Raji (cell line): Measurements from ENCODE around the gene IL27RA.

Experiments used
- POLR2A ChIP-seq: IDR thresholded peaks from 2 replicates; pipeline ENCODE4 v1.6.1; 2011; ENCODE audit warnings: low read depth, low read length, control low read depth; ENCODE audit not compliant: insufficient read depth

IL27RA gene

GRCh38 chr19:14101003-14101545 lies 69.5 kb downstream of the IL27RA start:
- TF ChIP-seq POLR2A, result no peak

DNA sequence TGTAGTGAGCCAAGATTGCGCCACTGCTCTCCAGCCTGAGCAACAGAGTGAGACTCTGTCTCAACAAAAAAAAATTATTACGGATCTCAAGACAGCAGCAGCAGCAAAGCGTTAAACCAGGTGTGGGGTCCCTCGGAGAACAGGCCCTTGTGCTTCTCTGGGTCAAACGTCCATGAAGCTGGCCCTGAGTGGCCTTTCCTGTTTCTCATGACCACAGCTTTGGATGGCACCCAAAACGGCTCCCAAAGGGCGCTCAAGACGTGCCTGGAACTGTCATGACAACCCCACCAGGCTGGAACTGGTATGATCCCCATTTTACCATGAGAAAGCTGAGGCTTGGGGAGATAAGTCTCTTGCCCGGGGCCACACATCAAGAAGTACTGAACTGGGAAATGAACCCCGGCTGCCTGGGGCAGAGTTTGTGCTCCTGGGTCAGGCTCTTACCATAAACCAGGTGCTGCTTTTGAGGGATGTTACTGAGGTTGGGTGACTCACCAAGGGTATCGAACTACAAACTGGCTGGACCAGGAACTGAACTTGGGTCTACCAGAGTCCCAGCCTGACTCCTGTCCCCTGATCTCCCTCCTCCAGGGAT lies 70.6 kb downstream of the IL27RA start:
- TF ChIP-seq POLR2A, result no peak

DNA sequence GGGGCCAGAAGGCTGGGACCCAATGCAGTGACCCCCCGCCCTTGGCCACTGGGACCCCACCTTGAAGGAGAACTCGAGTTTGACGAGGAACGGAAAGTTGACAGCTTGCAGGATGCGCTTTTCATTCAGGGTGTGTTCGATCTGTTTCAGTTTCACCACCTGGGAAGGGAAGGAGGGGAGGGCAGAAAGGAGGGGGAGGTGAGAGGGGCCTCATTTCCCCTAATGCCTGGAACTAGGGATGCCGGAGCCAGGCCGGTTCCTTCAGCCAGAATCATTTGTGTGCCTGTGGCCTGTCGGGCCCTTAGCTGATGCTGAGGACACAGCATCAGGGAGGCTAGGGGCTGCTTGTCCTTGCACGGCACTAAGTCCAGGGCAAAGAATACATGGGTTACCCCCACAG lies 71.2 kb downstream of the IL27RA start:
- no peak for TF ChIP-seq POLR2A
